Measurements from ENCODE around the gene CLDN1.

DNA sequence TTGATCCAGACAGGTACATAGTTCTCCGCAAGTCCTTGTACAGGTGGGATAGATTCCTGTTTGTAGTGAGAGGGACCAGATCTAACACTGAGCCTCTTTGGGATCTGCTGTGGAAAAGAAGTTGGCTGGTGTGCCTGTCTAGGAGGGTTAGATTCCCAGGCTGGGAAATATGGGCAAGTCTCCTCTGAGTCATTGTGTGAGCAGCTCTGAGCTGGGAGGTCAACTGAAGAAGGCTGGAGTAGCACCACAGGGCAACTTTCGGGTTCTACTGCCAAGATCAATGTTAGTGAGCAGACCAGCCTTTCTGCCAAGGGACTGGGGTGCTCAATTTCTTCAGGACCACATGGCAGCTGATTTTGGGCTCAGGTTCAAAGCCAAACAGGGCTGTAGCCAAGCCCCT lies 33.4 kb downstream of the CLDN1 start:
- TF ChIP-seq, protein P1, sequence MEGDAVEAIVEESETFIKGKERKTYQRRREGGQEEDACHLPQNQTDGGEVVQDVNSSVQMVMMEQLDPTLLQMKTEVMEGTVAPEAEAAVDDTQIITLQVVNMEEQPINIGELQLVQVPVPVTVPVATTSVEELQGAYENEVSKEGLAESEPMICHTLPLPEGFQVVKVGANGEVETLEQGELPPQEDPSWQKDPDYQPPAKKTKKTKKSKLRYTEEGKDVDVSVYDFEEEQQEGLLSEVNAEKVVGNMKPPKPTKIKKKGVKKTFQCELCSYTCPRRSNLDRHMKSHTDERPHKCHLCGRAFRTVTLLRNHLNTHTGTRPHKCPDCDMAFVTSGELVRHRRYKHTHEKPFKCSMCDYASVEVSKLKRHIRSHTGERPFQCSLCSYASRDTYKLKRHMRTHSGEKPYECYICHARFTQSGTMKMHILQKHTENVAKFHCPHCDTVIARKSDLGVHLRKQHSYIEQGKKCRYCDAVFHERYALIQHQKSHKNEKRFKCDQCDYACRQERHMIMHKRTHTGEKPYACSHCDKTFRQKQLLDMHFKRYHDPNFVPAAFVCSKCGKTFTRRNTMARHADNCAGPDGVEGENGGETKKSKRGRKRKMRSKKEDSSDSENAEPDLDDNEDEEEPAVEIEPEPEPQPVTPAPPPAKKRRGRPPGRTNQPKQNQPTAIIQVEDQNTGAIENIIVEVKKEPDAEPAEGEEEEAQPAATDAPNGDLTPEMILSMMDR (IDR thresholded peaks at IDR 0.05) = no peak
- TF ChIP-seq POLR2A (IDR thresholded peaks at IDR 0.05) = no peak

All from right lobe of liver (tissue), 4 donors.